M059J (cell line): Measurements from ENCODE around the gene TRERF1. TPM values are rescaled to one million over a fixed set of nuclear protein-coding genes. Genes with fewer than 3 reads are reported as not detected.

Source experiments
- DNase-seq: peaks from one replicate; pipeline ENCODE4 v3.0.0-alpha.2; 2012; ENCODE audit warnings: low read depth
- total RNA-seq: library from RNA; depleted of rRNA; stranded (reverse); fragments of >200 nt; shearing (Covaris generic); gene quantifications from 2 replicates; pipeline ENCODE4 v1.2.3, GENCODE V29; 2014

Gene TRERF1
- total RNA-seq, 1 experiment from 2014 or later = 8.5 TPM

DNA sequence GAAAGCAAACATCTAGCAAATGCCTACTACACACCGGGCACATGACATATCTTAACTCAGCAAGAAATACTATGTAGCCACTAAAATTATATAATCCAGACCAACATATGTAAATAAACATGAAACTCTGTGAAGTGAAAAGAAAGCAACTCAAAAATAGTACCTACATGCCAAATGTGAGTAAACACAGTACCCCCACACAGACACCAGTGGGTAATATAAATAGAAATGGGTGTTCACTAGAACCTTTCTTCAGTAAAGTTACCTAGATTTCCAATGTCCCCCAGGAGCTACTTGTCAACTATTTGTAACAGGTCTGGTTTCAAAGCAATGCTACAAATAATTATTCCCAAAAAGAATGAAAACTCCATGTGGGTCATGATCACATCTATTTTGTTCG lies 25.5 kb downstream of the TRERF1 start:
- no peak for DNase-seq

DNA sequence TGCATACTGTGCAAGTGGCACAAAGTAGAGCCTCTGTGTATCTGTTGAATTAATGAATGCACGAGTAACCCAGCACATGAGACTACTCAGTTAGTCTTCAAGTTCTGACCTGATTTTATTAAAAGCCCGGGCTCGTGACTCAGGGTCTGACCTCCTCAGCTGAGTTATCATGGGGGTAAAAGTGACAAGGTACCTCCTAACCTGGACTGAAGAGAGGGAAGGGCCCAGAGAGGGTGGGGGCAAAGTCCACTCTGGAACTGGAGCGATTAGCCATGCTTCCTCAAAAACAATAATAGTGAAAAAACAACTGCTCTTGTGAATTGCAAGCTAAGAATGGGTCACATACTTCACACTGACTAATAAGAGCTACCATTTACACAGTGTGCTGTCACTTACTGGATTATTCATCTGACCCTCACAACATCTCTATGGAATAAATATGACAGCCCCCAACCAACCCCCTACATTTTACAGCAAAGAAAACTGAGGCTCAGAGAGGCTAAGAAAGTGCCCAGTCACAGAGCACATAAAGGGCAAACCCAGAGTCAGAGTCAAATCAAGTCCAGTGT lies 26.7 kb downstream of the TRERF1 start:
- DNase-seq = no peak

DNA sequence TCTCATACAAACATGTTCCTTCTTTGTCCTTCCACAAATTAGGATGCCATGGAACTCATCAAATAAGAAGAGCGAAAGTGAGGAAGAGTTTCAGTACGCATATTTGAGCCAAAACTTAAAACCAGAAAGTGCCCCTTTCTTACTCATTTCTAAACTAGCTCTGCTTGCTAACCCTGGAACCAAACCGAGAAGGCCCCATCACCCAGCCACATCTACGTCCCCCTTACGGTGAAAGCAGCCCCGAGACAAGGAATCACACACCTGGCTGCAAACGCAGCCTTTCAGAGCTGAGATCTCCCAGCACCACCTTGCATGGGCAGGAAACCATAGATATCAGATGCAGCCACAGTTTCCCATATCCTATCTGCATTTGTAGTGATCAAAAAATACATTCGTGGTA lies 28.5 kb downstream of the TRERF1 start:
- DNase-seq = no peak

GRCh38 chr6:42420741-42421140 lies 31.0 kb downstream of the TRERF1 start:
- no peak for DNase-seq

DNA sequence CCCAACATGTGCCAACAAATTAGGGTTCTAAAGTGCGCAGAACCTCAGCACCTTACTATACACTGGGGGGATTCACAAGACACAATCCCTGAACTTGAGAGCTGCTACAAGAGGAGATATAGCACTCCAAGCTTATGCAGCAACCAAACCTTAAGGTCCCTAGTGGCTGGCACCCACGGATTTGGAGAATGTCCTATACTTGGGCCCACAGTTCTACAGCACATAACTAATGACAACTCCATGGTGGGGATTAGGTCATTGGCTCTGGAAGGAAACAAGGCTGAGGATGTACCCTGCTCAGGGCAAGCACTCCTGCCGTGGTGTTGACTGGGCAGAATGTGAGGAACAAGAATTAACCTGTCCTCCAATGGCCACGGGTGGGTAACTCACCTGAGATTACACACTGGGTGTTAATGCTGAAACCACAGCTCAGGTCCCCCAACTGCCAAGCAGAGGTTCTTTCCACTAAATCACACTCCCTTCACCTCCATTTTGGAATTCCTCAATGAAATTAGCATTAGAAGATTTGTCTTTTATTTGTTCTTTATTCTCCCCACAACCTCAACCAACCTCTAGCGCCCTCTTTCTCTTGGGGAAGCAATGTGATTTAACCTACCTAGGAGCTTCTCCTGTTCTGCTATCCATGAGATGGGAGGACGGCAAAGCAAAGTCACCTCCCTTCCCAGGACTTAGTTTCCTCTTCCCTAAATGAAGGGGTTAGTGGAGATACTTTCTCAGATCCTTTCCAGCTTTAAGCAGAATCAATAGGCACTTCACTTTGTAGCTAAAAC lies 32.0 kb downstream of the TRERF1 start:
- DNase-seq = no peak

DNA sequence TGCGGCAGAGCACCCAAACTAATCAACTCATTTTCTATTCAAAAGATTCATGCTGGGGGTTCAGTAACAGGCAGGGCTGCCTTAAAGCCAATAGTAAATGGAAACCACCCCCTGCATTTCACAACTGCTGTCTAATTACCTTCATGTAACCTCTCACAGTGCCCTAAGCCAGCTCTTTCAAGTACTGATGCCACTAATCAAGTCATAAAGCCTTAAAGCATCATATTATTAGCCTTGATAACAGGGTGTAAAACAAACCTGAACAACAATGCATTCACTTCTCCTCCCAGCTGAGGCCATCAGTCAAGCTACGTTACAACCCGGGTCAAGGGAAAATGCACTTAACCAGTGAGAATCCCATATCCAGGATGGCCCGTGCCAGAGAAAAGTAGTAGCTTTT lies 33.0 kb downstream of the TRERF1 start:
- DNase-seq = no peak

DNA sequence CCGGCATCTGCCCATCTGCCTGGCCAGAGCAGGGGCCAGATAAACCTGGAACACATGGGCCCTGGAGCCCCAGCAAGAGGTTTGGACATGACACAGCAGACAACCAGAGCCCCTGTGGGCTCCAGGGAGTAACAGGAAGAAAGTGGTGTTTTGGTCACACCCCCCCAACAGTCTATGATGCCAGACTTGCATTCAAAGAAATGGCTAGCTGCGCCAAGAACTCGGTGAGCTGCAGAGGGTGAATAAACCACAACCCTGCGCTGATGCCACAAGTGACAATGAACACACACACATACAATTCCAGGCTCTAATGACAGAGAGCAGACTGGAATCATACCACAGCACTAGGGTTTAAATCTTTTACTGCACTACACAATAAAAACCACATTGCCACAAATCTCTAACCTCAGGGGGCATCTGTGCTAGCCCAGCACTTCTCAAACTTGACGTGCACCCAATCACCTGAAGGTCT lies 34.0 kb downstream of the TRERF1 start:
- DNase-seq = peak; percentile 66

DNA sequence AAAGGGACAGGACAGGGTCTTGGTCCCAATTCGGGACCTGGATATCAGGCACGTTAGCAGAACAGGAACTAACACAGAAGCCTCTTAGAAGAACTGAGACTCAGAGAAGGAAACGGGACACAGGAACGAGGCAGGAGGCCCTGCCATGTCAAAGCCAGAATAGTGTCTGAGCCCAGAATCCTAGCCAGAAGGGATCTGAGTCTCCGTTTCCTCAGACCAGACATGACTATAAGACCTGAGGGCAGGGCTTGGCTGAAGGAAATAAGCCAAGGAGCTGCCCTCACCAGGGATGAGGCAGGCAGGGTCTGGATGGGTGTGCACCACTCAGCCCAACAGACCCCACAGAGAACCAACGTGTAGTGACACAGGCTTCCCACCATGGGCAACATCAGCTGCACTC lies 40.3 kb downstream of the TRERF1 start:
- no peak for DNase-seq

- no peak for DNase-seq
Measured at GRCh38 chr6:42410861-42411260, 40.9 kb downstream of the TRERF1 start.

GRCh38 chr6:42409581-42409980 lies 42.1 kb downstream of the TRERF1 start:
- no peak for DNase-seq

GRCh38 chr6:42407379-42407778 lies 44.3 kb downstream of the TRERF1 start:
- DNase-seq = peak; percentile 96

DNA sequence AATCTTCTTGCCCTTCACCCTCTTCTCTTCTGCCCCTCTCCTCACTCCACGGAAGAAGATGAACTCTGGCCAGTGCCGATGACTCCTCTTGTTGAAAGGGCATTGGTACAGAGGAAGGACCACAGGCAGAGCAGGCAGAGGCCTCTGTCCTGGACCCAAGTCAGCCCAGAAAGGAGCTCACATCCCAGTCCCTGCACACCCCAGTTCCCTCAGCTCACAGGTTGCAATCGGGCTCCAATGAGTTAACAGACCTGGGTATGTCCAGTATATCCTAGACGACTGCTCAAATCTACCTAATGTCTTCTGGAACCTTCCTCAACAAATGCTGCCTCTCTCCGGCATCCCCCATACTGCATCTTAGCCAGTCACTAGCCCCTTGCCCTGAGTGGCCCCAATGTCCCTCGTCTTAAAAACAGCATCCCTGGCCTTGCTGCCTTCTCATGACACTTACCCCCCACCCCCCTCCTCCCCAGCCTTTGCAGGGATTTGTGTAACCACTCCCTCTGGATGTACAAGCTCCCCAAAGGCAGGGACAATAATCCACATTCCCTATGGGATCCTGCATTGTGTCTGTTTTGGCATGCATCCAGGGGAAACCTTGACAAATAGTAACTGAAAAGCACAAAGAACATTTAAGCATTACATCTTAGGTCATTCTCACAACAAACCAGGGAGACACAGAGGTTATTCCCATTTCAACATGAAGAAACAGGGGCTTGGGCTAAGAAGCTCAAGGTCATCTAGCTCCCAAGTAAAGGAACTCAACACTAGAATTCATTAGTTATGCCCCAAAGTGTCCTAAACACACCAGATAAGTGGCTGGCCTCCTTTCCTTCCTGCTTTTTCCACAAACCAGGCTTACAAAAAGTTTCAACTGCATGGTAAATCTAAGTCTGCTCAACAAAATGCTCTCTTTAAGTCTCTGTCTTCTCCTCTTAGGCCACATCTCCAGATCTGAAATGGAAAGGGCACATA lies 45.1 kb downstream of the TRERF1 start:
- DNase-seq = peak; percentile 54

- DNase-seq = peak; percentile 67
Measured at GRCh38 chr6:42405021-42405420, 46.7 kb downstream of the TRERF1 start.

DNA sequence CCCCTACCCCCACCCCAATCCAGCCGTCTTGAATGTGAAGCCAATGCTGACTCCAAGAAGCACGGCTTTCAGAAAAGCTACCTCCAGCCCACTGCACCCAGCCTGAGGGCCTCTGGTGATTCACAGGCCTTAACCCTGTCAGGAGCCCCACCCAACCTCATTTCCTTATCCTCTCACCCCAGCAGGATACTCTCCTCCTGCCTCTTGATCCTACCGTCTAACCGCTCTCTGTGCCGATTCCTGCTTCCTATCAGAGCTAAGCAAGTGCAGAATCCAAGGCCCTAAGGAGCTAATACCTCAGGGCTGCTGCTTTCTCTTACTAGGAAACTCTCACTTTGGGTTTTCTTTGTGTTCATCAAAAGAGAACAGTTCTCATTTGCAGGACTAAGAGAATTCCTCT lies 47.2 kb downstream of the TRERF1 start:
- DNase-seq = peak; percentile 96

- no peak for DNase-seq
Measured at GRCh38 chr6:42403831-42404230, 47.9 kb downstream of the TRERF1 start.

- DNase-seq = peak; percentile 46
Measured at GRCh38 chr6:42403421-42403820, 48.3 kb downstream of the TRERF1 start.

GRCh38 chr6:42402184-42402583 lies 49.5 kb downstream of the TRERF1 start:
- peak; percentile 55 for DNase-seq

- no peak for DNase-seq
Measured at GRCh38 chr6:42401613-42401951, 50.1 kb downstream of the TRERF1 start.

DNA sequence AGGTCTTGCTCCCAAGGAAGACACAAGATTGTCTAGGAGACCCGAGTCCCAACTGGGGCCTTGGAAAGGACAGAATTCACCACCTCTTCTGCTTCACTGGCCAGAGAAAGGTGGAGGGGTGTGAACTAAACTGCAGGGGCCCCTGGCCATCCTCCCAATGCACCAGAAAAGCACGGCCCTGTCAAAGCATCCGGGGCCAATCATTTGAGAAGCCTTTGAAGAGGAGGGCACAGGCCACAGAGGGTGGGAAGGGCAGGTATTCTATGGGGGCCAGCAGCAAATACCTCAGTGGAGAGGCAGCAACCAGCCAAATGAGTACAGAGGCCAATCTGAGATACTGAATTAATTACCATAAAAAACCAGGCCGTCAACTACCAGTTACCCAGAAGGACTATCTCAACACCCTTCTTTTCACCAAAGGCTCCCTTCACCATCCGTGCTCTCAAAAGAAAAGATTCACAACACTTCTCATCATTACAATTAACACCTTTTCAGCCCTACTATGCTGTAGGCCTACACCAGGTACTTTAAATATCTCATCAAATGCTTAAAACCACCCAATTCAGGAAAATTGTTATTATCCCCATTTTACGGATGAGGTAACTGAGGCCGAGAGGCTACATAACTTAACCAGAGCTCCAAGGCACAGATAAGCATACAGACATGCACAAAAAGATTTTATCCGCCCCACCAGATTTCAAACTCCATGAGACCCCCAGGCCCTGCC lies 50.7 kb downstream of the TRERF1 start:
- DNase-seq = no peak

DNA sequence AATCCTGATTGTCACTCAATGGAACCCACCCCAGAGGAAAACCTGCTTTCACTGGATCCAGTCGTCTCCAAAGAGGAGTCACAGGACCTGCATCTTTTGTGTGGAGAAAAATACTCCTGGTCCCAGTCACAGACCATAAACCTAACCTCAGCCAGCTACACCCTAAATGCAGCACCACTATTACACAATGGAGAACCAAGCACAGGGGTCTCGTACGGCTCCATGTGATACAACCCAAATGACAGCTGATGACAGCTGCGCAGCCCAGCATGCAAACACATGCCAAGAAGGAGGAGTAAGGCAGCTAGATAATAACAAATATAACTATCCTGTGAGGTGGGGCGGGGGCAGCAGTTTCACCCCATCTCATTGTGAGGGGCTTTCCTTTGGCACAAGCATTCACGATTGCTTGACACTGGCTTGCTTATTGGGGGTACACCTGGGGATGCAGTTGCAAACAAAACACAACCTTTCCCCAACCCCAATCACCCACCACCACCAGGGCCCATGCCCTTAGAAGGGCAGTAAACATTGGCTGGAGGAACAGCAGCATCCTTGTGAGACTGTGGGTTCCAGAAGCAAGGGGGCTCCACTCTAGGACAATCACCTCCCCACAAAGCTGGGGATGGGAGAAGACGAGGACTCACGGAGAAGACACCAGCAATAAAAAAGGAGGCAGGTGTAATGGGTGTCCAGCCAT lies 51.5 kb downstream of the TRERF1 start:
- DNase-seq = no peak

- DNase-seq = no peak
Measured at GRCh38 chr6:42396720-42397119, 55.0 kb downstream of the TRERF1 start.
